ENCODE measurements around the gene SCN9A.

SCN9A gene

DNA sequence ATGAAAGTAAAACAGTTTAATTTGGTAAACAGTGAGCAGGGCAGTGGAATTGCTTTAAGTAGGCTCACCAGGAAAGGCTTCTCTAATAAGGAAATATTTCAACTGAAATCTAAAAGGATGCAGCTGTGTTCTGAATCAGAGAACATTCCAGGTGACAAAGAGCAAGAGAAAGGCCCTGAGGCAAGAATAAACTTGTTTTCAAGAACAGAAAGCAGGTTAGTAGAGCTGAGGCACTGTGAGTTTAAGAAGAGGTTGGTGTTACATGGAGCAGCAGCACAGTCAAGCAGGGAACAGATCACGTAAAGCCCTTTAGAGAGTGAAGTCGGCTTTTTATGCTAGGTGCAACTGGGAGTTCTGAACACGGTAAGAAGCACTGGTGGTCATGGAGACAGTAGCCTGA is 191.0 kb downstream of the SCN9A start:
- Histone ChIP-seq H3K27ac (ENCODE audit: extremely low read depth, low read depth, low read length) (no peak overlapping the region), H3K4me3 (ENCODE audit: low read depth, low read length) (no peak overlapping the region), H3K4me1 (ENCODE audit: control insufficient read depth, insufficient read depth, low read length) (no peaks in the 10 kb centered on the region), H3K36me3 (ENCODE audit: control insufficient read depth in 2 of 2, insufficient read depth in 1 of 2, low read length in 2 of 2) (no peaks in the 10 kb centered on the region), H3K9me3 (ENCODE audit: control insufficient read depth, insufficient read depth, low read depth, low read length) (no peaks in the 10 kb centered on the region)
- ChIA-PET CTCF (interaction anchor here (1.0 to 2.5 kb wide), 2 partner anchors 9 to 127 kb away, joined by 4 to 15 read pairs; no protein-coding TSS in a partner anchor), POLR2A (no interaction called here)
- no peak for TF ChIP-seq ZNF830 (tag by site-specific recombination; IDR thresholded peaks at IDR 0.05; ENCODE audit: low read depth)
- TF ChIP-seq ZNF391 (tag by site-specific recombination; IDR thresholded peaks at IDR 0.05; ENCODE audit: borderline replicate concordance, low read depth): no peak
- no peak for TF ChIP-seq ZNF707 (tag by site-specific recombination; IDR thresholded peaks at IDR 0.05)
- TF ChIP-seq ZNF426 (tag by site-specific recombination; IDR thresholded peaks at IDR 0.05): no peak
- no peak for TF ChIP-seq ZNF354C (tag by site-specific recombination; IDR thresholded peaks at IDR 0.05; ENCODE audit: borderline replicate concordance, low read depth)
- TF ChIP-seq ZNF423 (tag by site-specific recombination; IDR thresholded peaks at IDR 0.05): no peak
- TF ChIP-seq ZNF560 (tag by site-specific recombination; IDR thresholded peaks at IDR 0.05; ENCODE audit: borderline replicate concordance): no peak
- TF ChIP-seq, protein P1, sequence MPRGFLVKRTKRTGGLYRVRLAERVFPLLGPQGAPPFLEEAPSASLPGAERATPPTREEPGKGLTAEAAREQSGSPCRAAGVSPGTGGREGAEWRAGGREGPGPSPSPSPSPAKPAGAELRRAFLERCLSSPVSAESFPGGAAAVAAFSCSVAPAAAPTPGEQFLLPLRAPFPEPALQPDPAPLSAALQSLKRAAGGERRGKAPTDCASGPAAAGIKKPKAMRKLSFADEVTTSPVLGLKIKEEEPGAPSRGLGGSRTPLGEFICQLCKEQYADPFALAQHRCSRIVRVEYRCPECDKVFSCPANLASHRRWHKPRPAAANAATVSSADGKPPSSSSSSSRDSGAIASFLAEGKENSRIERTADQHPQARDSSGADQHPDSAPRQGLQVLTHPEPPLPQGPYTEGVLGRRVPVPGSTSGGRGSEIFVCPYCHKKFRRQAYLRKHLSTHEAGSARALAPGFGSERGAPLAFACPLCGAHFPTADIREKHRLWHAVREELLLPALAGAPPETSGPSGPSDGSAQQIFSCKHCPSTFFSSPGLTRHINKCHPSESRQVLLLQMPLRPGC (tag by site-specific recombination; IDR thresholded peaks at IDR 0.05): no peak
- TF ChIP-seq, protein P2, sequence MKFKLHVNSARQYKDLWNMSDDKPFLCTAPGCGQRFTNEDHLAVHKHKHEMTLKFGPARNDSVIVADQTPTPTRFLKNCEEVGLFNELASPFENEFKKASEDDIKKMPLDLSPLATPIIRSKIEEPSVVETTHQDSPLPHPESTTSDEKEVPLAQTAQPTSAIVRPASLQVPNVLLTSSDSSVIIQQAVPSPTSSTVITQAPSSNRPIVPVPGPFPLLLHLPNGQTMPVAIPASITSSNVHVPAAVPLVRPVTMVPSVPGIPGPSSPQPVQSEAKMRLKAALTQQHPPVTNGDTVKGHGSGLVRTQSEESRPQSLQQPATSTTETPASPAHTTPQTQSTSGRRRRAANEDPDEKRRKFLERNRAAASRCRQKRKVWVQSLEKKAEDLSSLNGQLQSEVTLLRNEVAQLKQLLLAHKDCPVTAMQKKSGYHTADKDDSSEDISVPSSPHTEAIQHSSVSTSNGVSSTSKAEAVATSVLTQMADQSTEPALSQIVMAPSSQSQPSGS (tag by site-specific recombination; IDR thresholded peaks at IDR 0.05; ENCODE audit: low read depth): no peak
- TF ChIP-seq, protein P3, sequence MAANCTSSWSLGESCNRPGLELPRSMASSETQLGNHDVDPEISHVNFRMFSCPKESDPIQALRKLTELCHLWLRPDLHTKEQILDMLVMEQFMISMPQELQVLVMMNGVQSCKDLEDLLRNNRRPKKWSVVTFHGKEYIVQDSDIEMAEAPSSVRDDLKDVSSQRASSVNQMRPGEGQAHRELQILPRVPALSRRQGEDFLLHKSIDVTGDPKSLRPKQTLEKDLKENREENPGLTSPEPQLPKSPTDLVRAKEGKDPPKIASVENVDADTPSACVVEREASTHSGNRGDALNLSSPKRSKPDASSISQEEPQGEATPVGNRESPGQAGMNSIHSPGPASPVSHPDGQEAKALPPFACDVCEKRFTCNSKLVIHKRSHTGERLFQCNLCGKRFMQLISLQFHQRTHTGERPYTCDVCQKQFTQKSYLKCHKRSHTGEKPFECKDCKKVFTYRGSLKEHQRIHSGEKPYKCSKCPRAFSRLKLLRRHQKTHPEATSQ (tag by site-specific recombination; IDR thresholded peaks at IDR 0.05): no peak

DNA sequence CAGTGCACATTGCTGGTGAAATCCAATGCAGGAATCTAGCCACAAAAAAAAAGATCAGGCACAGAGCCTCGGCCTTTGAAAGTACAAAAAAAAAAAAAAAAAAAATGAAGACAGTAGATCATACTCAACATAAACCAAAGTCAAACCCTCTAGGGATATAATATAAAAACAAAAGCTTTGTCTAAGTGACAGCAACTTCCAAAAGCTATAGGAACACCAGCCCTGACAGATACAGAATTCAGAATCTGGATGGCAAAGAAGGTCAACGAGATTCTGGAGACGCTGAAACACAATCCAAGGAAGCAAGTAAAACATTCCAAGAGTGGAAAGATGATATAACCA is 194.0 kb downstream of the SCN9A start:
- no peaks in the 10 kb centered on the region for H3K4me1 ChIP-seq (ENCODE audit: control insufficient read depth, insufficient read depth, low read length)
- TF ChIP-seq ZNF660 (tag by site-specific recombination; IDR thresholded peaks at IDR 0.05) (no peak), ZBTB17 (tag by site-specific recombination; IDR thresholded peaks at IDR 0.05) (no peak), ZNF544 (tag by site-specific recombination; IDR thresholded peaks at IDR 0.05) (no peak), GLI2 (tag by site-specific recombination; IDR thresholded peaks at IDR 0.05; ENCODE audit: borderline replicate concordance, low read depth) (no peak), KLF9 (tag by site-specific recombination; IDR thresholded peaks at IDR 0.05; ENCODE audit: low read depth) (no peak), ZNF169 (tag by site-specific recombination; IDR thresholded peaks at IDR 0.05) (no peak)
- no peak overlapping the region for H3K27ac ChIP-seq (ENCODE audit: extremely low read depth, low read depth, low read length)
- POLR2A ChIA-PET: no interaction called here
- no peaks in the 10 kb centered on the region for H3K9me3 ChIP-seq (ENCODE audit: control insufficient read depth, insufficient read depth, low read depth, low read length)
- CTCF ChIA-PET: interaction anchor here (0.5 to 5.2 kb wide), 17 partner anchors 8 to 1375 kb away, joined by 3 to 29 read pairs (median 4); partner anchors contain the start of gene SCN1A
- no peak overlapping the region for H3K4me3 ChIP-seq (ENCODE audit: low read depth, low read length)
- H3K36me3 ChIP-seq (ENCODE audit: control insufficient read depth in 2 of 2, insufficient read depth in 1 of 2, low read length in 2 of 2): no peaks in the 10 kb centered on the region

DNA sequence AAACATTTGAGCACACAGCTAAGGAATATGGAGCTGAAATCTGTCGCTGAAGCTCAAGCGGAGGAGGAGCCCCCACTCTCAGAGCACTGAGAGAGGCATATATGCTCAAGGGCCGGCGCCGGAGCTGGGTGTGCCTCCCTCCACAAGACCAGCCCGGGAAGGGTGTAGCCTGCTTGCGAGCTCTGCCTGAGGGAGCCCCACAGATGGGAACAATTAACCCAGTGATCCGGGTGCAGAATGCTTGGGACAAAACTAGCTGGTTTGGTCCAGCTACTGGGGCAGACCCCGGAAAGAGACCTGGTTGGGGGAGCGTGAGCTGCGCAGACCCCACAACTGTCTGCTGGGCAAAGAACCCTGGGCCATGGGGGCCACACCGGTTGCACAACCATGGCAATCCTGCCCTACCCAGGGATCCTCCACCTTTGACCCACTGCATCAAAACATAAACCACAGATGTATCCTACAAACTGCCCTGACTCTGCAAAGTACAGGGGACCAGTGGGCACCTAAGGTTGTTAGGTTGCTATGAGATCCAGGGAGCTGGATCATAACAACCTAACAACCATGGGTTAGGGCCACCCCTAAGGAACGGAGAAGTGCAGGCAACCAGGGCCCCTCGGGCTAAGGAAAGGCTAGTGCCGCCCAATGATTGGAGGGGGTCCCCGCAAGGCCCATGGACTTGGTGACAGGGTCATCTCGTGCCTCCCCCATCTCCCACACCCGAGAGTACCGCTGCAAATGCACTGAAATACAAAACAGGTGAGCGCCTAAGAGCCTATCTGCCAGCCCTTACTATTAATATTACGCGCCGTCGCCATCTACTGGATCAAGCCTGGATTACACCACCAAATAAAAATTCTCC is 194.6 kb downstream of the SCN9A start:
- no peaks in the 10 kb centered on the region for H3K9me3 ChIP-seq (ENCODE audit: control insufficient read depth, insufficient read depth, low read depth, low read length)
- no peaks in the 10 kb centered on the region for H3K36me3 ChIP-seq (ENCODE audit: control insufficient read depth in 2 of 2, insufficient read depth in 1 of 2, low read length in 2 of 2)
- H3K4me3 ChIP-seq (ENCODE audit: low read depth, low read length): no peak overlapping the region
- no peaks in the 10 kb centered on the region for H3K4me1 ChIP-seq (ENCODE audit: control insufficient read depth, insufficient read depth, low read length)
- ChIA-PET POLR2A (no interaction called here), CTCF (interaction anchor here (0.6 to 5.2 kb wide), 22 partner anchors 8 to 1375 kb away, joined by 3 to 29 read pairs (median 4); partner anchors contain the start of gene SCN1A)
- H3K27ac ChIP-seq (ENCODE audit: extremely low read depth, low read depth, low read length): no peak overlapping the region
- TF ChIP-seq, protein P4, sequence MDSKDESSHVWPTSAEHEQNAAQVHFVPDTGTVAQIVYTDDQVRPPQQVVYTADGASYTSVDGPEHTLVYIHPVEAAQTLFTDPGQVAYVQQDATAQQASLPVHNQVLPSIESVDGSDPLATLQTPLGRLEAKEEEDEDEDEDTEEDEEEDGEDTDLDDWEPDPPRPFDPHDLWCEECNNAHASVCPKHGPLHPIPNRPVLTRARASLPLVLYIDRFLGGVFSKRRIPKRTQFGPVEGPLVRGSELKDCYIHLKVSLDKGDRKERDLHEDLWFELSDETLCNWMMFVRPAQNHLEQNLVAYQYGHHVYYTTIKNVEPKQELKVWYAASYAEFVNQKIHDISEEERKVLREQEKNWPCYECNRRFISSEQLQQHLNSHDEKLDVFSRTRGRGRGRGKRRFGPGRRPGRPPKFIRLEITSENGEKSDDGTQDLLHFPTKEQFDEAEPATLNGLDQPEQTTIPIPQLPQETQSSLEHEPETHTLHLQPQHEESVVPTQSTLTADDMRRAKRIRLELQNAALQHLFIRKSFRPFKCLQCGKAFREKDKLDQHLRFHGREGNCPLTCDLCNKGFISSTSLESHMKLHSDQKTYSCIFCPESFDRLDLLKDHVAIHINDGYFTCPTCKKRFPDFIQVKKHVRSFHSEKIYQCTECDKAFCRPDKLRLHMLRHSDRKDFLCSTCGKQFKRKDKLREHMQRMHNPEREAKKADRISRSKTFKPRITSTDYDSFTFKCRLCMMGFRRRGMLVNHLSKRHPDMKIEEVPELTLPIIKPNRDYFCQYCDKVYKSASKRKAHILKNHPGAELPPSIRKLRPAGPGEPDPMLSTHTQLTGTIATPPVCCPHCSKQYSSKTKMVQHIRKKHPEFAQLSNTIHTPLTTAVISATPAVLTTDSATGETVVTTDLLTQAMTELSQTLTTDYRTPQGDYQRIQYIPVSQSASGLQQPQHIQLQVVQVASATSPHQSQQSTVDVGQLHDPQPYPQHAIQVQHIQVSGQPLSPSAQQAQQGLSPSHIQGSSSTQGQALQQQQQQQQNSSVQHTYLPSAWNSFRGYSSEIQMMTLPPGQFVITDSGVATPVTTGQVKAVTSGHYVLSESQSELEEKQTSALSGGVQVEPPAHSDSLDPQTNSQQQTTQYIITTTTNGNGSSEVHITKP (tag by site-specific recombination; IDR thresholded peaks at IDR 0.05): 0 out of 2 replicates have a peak, but pooled peaks have one; percentile 14
- no peak for TF ChIP-seq ZNF248 (tag by site-specific recombination; IDR thresholded peaks at IDR 0.05)
- no peak for TF ChIP-seq KLF16 (tag by site-specific recombination; IDR thresholded peaks at IDR 0.05)
- TF ChIP-seq ZNF654 (tag by site-specific recombination; IDR thresholded peaks at IDR 0.05; ENCODE audit: low read depth): peak; percentile 72
